GM21619 (cell line): Measurements from ENCODE around the gene HELQ.
A peak's percentile ranks its signal among the peaks of the same experiment; 100 is the strongest.
"Not testable (repeated sequence)": the region's sequence is repeated elsewhere in the genome, so short reads cannot be mapped to it uniquely, and the experiment has no call there.

Experiments used
- ATAC-seq: cut with Tn5 transposase; IDR thresholded peaks from one replicate; pipeline ENCODE4 v1.9.1; 2021; ENCODE audit not compliant: unreplicated experiment

The HELQ gene

GRCh38 chr4:83455281-83456183, at the start of gene HELQ, which contains the start of gene MRPS18C:
HELQ (minus strand) TSS chr4:83455823; CDS start chr4:83455693, 130 bp downstream.
MRPS18C (plus strand) TSS chr4:83456058; CDS start chr4:83456078, 20 bp downstream.
- peak; percentile 96 for ATAC-seq

- ATAC-seq: no peak
These were observed 49.4 kb upstream of the HELQ start for GRCh38 chr4:83504996-83505395.

DNA sequence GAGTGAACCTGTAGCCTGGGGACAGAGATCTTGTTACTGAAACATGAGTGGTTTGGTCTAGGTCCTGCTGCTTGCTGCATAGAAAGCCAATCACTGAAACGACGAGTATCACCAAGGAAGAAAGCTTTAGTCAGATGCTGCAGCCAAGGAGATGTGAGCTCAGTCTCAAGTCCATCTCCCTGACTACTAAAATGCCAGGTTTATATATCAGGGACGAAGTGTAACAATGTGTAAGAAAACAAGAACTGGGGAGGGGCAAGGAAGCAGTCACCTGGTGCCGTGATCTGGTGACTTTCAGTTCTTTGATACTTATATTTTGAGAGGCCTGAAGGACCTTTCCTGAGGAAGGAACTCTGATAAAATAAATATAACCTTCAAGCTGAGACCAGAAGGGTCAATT, 48.9 kb upstream of the HELQ start:
- no peak for ATAC-seq

DNA sequence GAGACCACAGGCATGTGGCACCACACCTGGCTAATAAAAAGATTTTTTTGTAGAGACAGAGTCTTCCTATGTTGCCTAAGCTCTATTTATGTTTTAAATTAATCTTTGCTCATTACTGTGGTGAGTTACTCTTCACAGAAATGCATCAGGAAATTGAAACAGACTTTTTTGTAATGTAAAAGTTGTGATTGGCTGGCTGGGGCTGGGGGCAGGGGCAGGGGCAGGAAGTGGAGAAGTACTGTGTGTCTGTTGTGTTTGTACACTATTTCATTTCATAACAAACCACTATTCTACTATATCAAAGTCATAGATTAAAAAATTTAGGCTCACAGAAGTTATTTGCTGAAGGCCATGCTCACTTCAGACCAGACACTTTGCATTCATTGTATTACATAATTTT, 48.4 kb upstream of the HELQ start:
- ATAC-seq: no peak

GRCh38 chr4:83501671-83502070, 46.0 kb upstream of the HELQ start:
- ATAC-seq: not testable (repeated sequence)

DNA sequence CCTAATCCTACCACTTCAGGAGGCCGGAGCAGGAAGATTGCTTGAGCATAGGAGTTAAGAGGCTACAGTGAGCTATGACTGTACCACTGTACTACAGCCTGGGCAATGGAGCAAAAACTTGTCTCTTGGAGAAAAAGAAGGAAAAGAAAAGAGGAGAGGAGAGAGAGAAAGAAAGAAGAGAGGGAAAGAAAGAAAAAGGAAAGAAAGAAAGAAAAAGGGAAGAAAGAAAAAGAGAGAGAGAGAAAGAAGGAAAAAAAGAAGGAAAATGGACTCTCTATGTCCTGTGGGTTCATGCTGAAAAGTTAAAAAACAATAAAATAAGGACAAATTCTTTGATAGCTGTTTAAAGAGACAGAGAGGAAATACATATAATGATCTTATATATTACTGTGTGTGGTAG, 42.6 kb upstream of the HELQ start:
- no peak for ATAC-seq

GRCh38 chr4:83496085-83496917, 40.7 kb upstream of the HELQ start:
- not testable (repeated sequence) for ATAC-seq

DNA sequence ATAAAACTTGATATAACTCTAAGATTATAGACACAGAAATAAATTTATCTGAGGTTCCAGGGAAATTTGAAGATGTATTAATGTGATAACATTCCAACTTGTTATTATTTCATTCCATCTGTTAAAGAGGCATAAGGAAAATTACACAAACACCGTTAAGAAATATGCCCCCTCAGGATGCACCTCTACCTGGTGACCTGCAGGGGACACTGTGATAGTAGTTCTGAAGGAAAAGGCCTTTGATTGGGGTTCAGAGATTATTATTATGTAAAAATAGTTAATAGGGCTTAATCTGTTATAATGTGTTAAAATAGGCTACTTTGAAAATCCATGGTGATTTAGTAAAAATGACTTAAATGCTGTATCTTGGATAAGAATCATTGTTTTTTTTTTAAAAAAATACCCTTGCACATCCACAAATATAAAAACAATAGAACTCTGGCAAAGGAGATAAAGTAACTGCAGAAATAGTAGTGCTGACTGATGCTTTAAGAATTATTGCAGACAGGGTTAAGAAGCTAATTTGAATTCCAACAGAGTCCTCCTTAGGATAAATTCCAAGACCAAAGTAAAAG, 35.3 kb upstream of the HELQ start:
- ATAC-seq: peak; percentile 74

DNA sequence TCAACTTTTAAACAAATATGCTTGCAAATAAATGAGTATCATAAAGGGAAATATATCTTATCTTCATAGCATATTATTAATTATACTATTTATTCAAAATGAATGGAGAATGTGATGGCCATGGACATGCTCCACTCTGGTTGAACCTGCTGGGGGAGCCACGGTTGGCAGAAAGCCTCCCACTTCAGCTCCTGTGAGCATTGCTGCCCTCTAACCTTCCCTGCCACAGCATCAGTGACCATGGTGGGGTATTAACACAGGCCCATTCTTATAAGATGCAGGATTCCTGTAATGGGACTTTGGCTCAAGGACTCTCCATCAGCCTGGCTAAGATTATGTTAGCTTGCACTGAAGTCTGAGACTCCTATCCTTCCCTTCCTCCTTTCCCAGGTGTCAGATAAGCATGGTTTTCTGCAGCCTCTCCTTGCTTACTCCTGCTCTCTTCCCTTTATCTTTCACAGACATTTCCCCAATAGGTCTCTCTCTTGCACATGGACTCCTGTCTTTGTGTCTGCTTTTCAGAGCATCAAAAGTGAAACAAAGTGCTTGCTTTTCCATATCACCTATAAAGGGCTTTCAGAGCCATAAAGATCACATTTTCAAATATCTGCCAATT, 34.2 kb upstream of the HELQ start:
- no peak for ATAC-seq

- ATAC-seq: no peak
These were observed 31.0 kb upstream of the HELQ start for GRCh38 chr4:83486457-83487129.

GRCh38 chr4:83484500-83485461, 29.2 kb upstream of the HELQ start, which contains the start of gene ABRAXAS1:
ABRAXAS1 (minus strand) TSS chr4:83485100; CDS start chr4:83485072, 28 bp downstream.
- peak; percentile 94 for ATAC-seq

DNA sequence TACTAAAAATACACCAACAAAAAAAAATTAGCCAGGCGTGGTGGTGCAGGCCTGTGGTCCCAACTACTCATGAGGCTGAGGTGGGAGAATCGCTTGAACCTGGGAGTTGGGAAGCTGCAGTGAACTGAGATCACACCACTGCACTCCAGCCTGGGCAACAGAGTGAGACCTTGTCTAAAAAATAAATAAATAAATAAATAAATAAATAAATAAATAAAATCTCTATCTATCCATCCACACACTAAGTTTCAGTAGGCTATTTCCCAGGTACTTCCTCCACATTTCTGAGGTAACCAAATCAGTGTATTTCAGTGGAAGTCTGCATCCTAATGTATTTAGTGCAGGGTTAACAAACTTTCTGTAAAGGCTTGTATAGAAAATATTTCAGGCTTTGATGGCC, 18.3 kb upstream of the HELQ start:
- ATAC-seq: no peak

DNA sequence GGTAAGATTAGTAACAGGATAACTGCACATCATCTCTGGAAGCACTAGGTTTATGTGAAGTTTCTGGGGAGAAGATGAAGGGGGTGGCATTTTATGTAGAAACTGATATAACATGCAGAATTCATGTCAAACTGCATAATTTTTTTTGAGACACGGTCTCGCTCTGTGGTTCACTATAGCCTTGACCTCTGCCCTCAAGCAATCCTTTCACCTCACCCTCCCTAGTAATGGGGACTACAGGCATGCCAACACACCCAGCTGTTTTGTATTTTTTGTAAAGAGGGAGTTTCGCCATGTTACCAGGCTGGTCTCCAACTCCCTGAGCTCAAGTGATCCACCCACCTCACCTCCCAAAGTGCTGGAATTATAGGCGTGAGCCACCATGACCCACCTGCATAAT, 17.8 kb upstream of the HELQ start:
- no peak for ATAC-seq

- no peak for ATAC-seq
These were observed 520 bp upstream of the HELQ start for GRCh38 chr4:83456184-83456501.

- ATAC-seq: no peak
These were observed 937 bp downstream of the HELQ start for GRCh38 chr4:83454686-83455085.

GRCh38 chr4:83449009-83449408, 6.6 kb downstream of the HELQ start:
- ATAC-seq: no peak

- ATAC-seq: no peak
These were observed 14.7 kb downstream of the HELQ start for GRCh38 chr4:83440899-83441298.

GRCh38 chr4:83440148-83440814, 15.3 kb downstream of the HELQ start:
- ATAC-seq: no peak

DNA sequence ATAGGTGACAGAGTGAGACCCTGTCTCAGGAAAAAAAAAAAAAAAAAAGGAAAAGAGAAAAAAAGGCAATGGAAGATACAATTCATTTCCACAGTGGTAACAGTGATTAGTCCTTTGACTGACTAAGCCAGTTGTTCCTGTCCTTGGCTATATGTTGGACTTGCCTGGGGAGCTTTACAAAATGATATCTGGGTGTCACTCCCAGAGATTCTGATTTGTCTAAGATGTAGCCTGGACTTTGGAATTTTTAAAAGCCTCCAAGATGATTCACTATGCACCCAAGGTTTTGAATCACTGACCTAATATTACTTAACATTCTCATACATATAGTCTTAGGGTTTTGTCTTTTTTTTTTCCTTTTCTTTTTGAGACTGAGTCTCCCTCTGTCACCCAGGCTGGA, 16.9 kb downstream of the HELQ start:
- ATAC-seq: no peak
